Activated CD8-positive, alpha-beta memory T cell treated with anti-CD3 and anti-CD28 coated beads for 1 hour (primary cell): ENCODE measurements around the gene GAN.

Source experiments
- DNase-seq, 2 donors: peaks; one replicate each; pipeline ENCODE4 v3.0.0-alpha.2; 2020; ENCODE audit warnings: low read depth in 1 of 2; ENCODE audit errors: extremely low read depth in 1 of 2

GAN gene

GRCh38 chr16:81349608-81350305 lies 35.0 kb downstream of the GAN start:
- no peak for DNase-seq

- no peak for DNase-seq
Measured at GRCh38 chr16:81350306-81350615, 35.5 kb downstream of the GAN start.

DNA sequence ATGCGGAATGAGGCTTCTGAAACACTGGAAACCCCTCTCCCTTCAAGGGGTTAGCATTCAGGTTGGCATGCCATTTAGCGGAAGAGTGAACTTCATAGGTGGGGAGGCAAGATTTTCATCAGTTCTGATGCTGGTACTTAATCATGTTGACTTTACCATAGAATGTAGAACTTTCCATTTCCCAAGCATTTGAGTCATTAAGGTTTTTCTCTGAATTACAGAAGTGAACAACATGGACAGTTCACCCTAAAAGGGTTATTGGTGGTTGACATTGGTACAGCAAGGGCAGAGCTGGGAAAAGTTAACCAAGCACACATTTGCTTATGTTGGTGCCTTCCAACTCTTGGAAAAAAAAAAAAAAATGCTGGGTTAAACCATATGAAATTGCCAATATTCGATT lies 39.1 kb downstream of the GAN start:
- no peak for DNase-seq

- DNase-seq = no peak
Measured at GRCh38 chr16:81357711-81358260, 43.0 kb downstream of the GAN start.

DNA sequence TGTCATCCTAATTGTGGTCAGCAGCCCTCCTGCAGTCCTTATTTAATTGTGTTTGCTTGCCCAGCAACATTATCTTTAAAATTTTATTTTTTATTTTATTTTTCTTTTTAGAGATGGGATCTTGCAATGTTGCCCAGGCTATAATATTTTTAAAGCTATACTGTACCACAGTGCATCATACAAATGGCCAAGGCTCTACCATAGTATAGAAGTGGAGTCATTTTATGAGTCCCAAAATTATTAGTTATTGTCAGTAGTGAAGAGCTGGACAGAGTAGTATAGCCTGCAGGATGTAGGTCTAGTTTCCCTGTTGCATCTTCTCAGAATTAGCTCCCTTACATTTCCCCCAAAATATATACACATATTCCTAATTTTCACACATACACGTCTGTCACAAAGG lies 44.1 kb downstream of the GAN start:
- DNase-seq = no peak

DNA sequence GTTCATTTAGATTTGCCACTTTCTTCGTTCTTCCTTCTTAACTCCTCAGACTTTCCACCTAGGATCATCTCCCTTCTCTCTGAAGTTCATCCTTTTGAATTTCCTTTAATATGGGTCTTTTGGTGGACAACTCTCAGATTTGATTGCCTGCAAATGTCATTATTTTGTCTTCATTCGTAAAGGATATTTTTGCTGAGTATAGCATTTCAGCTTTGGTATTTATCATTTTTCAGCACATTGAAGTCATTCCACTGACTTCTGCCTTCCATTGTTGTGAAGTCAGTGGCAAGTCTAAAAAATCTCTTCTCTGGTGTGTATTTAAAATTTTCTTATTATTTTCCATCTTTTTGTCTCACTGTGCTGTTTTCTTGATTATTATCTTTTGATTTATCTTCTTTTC lies 45.4 kb downstream of the GAN start:
- no peak for DNase-seq

- no peak for DNase-seq
Measured at GRCh38 chr16:81365731-81366130, 51.0 kb downstream of the GAN start.

DNA sequence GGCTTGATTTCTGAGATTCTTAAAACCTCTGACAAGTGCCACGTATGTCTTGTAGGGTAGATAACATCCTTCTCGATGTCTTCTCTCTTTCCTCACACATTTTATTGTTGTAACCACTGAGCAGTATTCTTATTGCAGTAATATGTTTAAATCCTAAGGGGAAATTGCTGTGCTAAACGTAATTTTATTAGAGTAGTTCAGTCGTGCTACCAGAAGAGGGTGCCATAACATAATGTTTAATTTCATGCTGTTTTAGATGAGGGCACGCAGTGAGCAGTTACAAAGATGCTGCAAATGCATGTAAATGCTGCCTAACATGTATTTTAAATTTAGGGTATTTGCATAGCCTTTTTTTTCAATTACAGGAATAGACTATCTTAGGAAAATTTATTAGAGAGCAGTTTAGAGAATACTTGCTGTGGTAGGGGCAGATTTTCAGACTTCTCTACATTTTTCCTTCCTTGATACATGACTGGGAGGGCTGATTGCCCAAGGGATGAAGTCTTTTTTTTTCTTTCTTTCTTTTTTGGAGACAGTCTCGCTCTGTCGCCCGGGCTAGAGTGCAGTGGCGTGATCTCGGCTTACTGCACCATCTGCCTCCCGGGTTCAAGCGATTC lies 51.7 kb downstream of the GAN start:
- no peak for DNase-seq

- DNase-seq = no peak
Measured at GRCh38 chr16:81367821-81368220, 53.1 kb downstream of the GAN start.

- DNase-seq = no peak
Measured at GRCh38 chr16:81369888-81370504, 55.2 kb downstream of the GAN start.

DNA sequence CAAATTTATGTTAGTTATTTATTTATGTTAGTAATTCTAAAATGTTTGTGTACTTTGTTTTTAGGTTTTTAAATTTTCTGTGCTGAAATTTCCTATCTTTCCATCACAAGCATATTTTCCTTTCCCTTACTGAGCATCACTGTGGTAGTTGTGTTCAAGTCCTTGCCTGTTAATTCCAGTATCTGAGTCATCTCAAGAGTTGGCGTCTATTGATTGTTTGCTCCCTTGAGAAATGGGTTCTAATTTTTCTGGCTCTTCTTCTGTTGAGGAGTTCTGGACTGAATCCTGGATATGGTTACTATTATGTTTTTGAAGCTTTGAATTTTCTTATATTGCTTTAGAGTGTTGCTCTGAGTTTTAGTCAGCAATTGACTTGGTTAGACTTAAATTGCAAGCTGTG lies 56.3 kb downstream of the GAN start:
- DNase-seq = no peak

DNA sequence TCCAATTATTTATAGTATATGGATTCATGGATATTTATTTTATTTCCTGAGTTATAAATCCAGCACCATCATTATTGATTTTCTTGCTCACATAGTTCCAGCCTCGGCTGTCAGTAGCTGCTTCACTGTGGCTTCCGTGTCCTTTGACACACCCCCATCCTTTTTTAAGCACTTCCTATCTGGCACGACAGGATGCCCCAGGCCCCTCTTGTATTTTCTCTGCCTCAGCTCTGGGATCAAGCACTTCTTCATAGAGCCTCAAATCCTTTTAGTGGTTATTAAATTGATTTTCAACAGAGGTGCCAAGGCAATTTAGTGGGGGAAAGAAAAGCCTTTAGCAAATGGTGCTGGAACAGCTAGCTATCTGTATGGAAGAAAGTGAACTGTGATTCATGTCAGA lies 59.8 kb downstream of the GAN start:
- no peak for DNase-seq

DNA sequence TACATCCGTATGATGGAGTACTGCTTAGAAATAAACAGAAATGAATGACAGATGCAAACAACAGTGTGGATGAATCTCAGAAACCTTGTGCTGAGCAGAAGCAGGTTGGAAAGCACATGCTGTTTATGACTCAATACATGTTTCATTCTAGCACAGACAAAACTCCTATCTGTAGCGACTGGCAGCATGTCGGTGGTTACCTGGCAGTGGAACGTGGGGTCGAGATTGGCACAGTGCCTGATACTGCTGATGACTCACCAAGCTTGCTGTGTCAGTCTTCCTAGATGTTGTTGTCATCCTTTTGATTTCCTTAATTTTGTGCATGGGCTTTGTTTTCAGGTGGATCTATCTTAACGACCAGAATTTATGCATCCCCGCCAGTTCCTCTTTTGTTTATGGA lies 62.1 kb downstream of the GAN start:
- peak in 1 of 2 donors; percentile 0 for DNase-seq

DNA sequence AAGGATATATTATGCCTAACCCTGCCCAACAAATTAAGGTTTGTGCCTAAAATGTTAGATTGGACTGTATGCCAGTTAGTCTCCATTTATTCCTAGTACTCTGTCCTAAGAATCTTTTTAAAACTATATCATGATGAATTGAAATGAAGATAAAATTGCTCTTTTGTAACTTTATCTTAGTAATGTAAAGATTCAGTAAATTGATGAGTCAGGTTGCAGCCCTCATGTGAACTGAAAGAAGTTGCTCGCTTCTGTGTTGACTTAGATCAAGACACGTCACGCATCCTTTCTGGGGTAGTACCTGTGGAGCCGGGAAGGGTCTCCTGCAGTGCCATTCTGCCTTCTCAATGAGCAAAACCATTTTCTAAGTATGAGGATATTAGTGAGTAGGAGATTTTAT lies 63.3 kb downstream of the GAN start:
- DNase-seq = no peak

DNA sequence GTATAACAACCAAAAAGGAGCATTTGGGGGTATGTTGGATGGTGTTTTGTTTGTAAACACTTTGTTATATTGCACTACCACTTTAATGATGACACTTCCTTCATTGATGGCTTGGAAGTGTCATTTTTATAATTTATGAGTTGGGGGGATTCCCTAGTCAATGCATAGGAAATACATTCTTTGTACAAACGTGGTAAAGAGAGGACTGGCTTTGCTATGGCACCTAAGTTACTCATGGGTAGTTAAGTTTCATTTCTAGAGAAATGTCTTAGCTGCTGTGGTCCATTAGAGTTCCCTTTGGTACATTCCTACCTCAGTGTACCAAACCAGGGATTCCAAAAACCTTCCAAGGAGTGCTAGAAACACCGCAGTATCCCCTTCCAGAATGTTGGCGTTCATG lies 66.2 kb downstream of the GAN start:
- DNase-seq = no peak

DNA sequence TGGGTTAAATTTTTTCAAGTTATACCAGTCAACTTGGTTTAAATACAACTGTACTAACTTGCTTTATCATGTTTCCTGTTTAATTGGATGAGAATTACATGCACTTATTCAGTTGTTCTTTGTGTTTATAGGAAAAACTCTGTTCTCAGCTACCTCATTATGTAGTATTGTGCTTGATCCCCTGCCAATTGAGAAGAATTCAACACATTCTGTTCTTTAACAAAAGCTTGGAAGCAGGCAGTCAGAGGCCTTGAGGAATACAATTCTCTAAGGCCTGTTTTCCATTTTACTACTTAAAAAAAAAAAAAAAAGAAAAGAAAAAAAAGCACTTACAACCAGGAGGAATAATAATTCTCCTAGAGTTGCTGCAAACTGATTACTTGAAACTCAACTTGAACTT lies 69.2 kb downstream of the GAN start:
- DNase-seq = no peak

DNA sequence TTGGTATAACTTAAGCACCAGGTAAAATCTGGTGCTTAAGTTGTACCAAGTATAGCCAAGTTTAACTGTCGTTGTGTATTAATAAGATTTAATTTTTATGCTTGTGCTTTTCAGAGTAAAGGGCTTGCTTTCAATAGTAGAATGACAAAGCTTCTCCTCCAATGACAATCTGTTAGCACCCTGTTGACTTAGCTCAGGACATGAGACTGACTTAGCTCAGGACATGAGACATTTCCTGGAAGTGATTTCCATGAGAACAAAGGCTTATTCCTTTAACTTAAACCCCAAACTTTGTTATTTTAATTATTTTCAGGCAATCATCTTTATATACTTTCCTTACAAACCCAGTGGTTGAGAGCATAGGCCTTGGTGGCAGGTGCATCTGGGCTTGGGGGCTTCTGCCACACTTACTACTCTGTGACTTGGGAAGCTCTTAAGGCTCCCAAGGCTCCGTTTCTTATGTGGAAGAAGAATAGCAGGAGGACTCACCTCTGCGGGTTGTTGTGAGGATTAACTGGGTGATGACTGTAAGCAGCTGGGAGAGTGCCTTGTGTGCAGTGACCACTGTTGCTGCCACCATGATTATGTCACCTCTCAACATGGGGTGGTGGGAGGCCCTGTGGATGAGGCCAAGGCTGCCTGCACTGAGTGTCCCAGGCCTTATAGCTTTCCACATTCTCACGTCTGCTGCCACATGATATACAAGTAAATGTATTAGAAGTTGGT lies 70.4 kb downstream of the GAN start:
- DNase-seq = no peak

GRCh38 chr16:81388357-81388756 lies 73.6 kb downstream of the GAN start:
- no peak for DNase-seq

DNA sequence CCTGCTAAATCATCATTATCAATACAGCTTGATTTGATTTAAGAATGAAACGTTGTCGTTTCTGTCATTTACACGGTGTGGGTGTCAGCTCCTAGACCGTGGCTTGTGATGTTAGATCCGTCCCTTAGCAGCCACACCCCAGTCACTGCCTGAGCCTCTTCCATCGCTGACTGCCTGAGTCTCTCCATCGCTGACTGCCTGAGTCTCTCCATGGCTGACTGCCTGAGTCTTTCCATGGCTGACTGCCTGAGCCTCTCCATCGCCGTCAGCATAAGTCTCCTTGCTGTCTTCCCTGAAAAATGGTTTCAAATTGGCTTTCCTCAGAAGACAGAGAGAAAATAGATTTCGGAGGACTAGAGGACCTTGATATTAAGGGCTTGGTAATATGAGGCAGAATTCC lies 76.1 kb downstream of the GAN start:
- no peak for DNase-seq

GRCh38 chr16:81392011-81392410 lies 77.2 kb downstream of the GAN start:
- no peak for DNase-seq

- DNase-seq = no peak
Measured at GRCh38 chr16:81394416-81394815, 79.7 kb downstream of the GAN start.
